H9 (cell line): ENCODE results near the gene YWHAH. TPM values are rescaled to one million over a fixed set of nuclear protein-coding genes. Genes with fewer than 3 reads are reported as not detected.

Source experiments
- DNase-seq: peaks from one replicate; pipeline ENCODE4 v3.0.0-alpha.2; 2017
- H2AFZ ChIP-seq: one replicate; pipeline ENCODE4 v1.6.1; 2013; ENCODE audit warnings: mild to moderate bottlenecking, low read length, control low read depth, moderate library complexity
- H2AK5ac ChIP-seq: 2 replicates; pipeline ENCODE4 v1.6.1; 2013; ENCODE audit warnings: low read length, control low read depth, mixed read lengths; ENCODE audit not compliant: insufficient read length
- H2BK120ac ChIP-seq: one replicate; pipeline ENCODE4 v1.6.1; 2013; ENCODE audit warnings: low read depth, mild to moderate bottlenecking, low read length, control low read depth, inconsistent platforms; ENCODE audit not compliant: poor library complexity, severe bottlenecking
- H2BK12ac ChIP-seq: 2 replicates; pipeline ENCODE4 v1.6.1; 2013; ENCODE audit warnings: low read length, control low read depth, mixed read lengths, low read depth; ENCODE audit not compliant: insufficient read length
- H2BK15ac ChIP-seq: 2 replicates; pipeline ENCODE4 v1.6.1; 2013; ENCODE audit warnings: low read depth, low read length, control low read depth
- H2BK20ac ChIP-seq: one replicate; pipeline ENCODE4 v1.6.1; 2013; ENCODE audit warnings: low read depth, mild to moderate bottlenecking, low read length, control low read depth, inconsistent platforms; ENCODE audit not compliant: poor library complexity, severe bottlenecking
- H2BK5ac ChIP-seq: 2 replicates; pipeline ENCODE4 v1.6.1; 2013; ENCODE audit warnings: low read length, control low read depth, mixed read lengths; ENCODE audit not compliant: insufficient read length
- H3K14ac ChIP-seq: 2 replicates; pipeline ENCODE4 v1.6.1; 2013; ENCODE audit warnings: low read length, control low read depth; ENCODE audit not compliant: insufficient read depth
- H3K18ac ChIP-seq: 2 replicates; pipeline ENCODE4 v1.6.1; 2013; ENCODE audit warnings: low read depth, mild to moderate bottlenecking, mixed read lengths, low read length, control low read depth; ENCODE audit not compliant: insufficient read length
- H3K23ac ChIP-seq: 2 replicates; pipeline ENCODE4 v1.6.1; 2013; ENCODE audit warnings: low read length, control low read depth, mixed read lengths, low read depth; ENCODE audit not compliant: insufficient read length
- H3K23me2 ChIP-seq: 2 replicates; pipeline ENCODE4 v1.6.1; 2013; ENCODE audit warnings: low read depth, mild to moderate bottlenecking, mixed read lengths, low read length, control low read depth; ENCODE audit not compliant: insufficient read length, poor library complexity, severe bottlenecking
- H3K27ac ChIP-seq: 2 replicates; pipeline ENCODE4 v1.5.1; 2013; ENCODE audit warnings: low read length, control low read depth, mixed read lengths, low read depth; ENCODE audit not compliant: insufficient read length
- H3K27me3 ChIP-seq: 2 replicates; pipeline ENCODE4 v1.6.1; 2013; ENCODE audit warnings: low read length, control low read depth, inconsistent platforms; ENCODE audit not compliant: insufficient read depth
- H3K4ac ChIP-seq: 2 replicates; pipeline ENCODE4 v1.6.1; 2013; ENCODE audit warnings: low read depth, mild to moderate bottlenecking, control low read depth, inconsistent platforms, low read length, moderate library complexity
- H3K4me1 ChIP-seq: 2 replicates; pipeline ENCODE4 v1.6.1; 2013; ENCODE audit warnings: low read length, control low read depth, inconsistent platforms; ENCODE audit not compliant: insufficient read depth
- H3K4me2 ChIP-seq: 2 replicates; pipeline ENCODE4 v1.6.1; 2013; ENCODE audit warnings: low read length, control low read depth, mixed read lengths; ENCODE audit not compliant: insufficient read length, insufficient read depth
- H3K56ac ChIP-seq: 2 replicates; pipeline ENCODE4 v1.6.1; 2013; ENCODE audit warnings: low read depth, mild to moderate bottlenecking, mixed read lengths, low read length, control low read depth; ENCODE audit not compliant: insufficient read length
- H3K79me1 ChIP-seq: 2 replicates; pipeline ENCODE4 v1.6.1; 2013; ENCODE audit warnings: low read depth, mild to moderate bottlenecking, moderate library complexity, low read length, control low read depth, inconsistent platforms; ENCODE audit not compliant: insufficient read depth, poor library complexity, severe bottlenecking
- H3K79me2 ChIP-seq: 2 replicates; pipeline ENCODE4 v1.6.1; 2013; ENCODE audit warnings: low read length, control low read depth, inconsistent platforms; ENCODE audit not compliant: insufficient read depth
- H3K9ac ChIP-seq: 2 replicates; pipeline ENCODE4 v1.6.1; 2013; ENCODE audit warnings: low read length, control low read depth, mixed read lengths; ENCODE audit not compliant: insufficient read length; ENCODE audit errors: extremely low read depth
- H3K9me3 ChIP-seq: one replicate; pipeline ENCODE4 v1.6.1; 2013; ENCODE audit warnings: low read depth, low read length, inconsistent platforms; ENCODE audit not compliant: control insufficient read depth
- H3T11ph ChIP-seq: one replicate; pipeline ENCODE4 v1.6.1; 2013; ENCODE audit warnings: mild to moderate bottlenecking, low read length, control low read depth, inconsistent platforms
- H4K20me1 ChIP-seq: one replicate; pipeline ENCODE4 v1.6.1; 2013; ENCODE audit not compliant: control insufficient read depth, insufficient read length, insufficient read depth
- H4K5ac ChIP-seq: 2 replicates; pipeline ENCODE4 v1.6.1; 2013; ENCODE audit warnings: low read depth, mild to moderate bottlenecking, mixed read lengths, low read length, control low read depth; ENCODE audit not compliant: insufficient read length
- H4K8ac ChIP-seq: replicated peaks from 2 replicates; pipeline ENCODE4 v1.6.1; 2013; ENCODE audit warnings: low read length, control low read depth, mixed read lengths, low read depth; ENCODE audit not compliant: insufficient read length
- H4K91ac ChIP-seq: 2 replicates; pipeline ENCODE4 v1.6.1; 2013; ENCODE audit warnings: low read depth, mild to moderate bottlenecking, moderate library complexity, mixed read lengths, low read length, control low read depth; ENCODE audit not compliant: insufficient read length
- H3K27ac Mint-ChIP-seq, 3 experiments: 2 replicates in 2 of 3; 3 replicates in 1 of 3; pipeline ENCODE4 v1.8.0; 2020 to 2021; ENCODE audit warnings: mixed read lengths in 3 of 3, mild to moderate bottlenecking in 1 of 3, moderate library complexity in 1 of 3
- H3K27me3 Mint-ChIP-seq: 2 replicates; pipeline ENCODE4 v1.8.0; 2021; ENCODE audit warnings: low read depth, mild to moderate bottlenecking, moderate library complexity, mixed read lengths
- H3K36me3 Mint-ChIP-seq, 3 experiments: 2 replicates in 2 of 3; 3 replicates in 1 of 3; pipeline ENCODE4 v1.8.0; 2020 to 2021; ENCODE audit warnings: low read depth in 3 of 3, mixed read lengths in 3 of 3; ENCODE audit not compliant: insufficient read depth in 1 of 3
- H3K4me1 Mint-ChIP-seq, 2 experiments: 2 replicates each; pipeline ENCODE4 v1.8.0; 2020; ENCODE audit warnings: mixed read lengths in 2 of 2
- H3K4me3 Mint-ChIP-seq, 2 experiments: 2 replicates in 1 of 2; 3 replicates in 1 of 2; pipeline ENCODE4 v1.8.0; 2020 to 2021; ENCODE audit warnings: mild to moderate bottlenecking in 2 of 2, mixed read lengths in 2 of 2, moderate library complexity in 1 of 2
- H3K9me3 Mint-ChIP-seq, 2 experiments: 2 replicates in 1 of 2; 3 replicates in 1 of 2; pipeline ENCODE4 v1.8.0; 2020; ENCODE audit warnings: mild to moderate bottlenecking in 2 of 2, mixed read lengths in 2 of 2, moderate library complexity in 1 of 2
- CTCF ChIP-seq: fragments of 200-600 bp; sonication (generic); conservative IDR thresholded peaks from 3 replicates; pipeline ENCODE4 v1.8.0; 2021; ENCODE audit warnings: antibody characterized with exemption, mild to moderate bottlenecking
- WGBS: extraction: QIAGEN DNeasy Blood & Tissue Kit; methylation state at CpG from one replicate; pipeline ENCODE4 v1.1.7; 2013; ENCODE audit warnings: missing lambda C conversion rate, low lambda C conversion rate, mixed read lengths; ENCODE audit not compliant: insufficient read length; ENCODE audit errors: extremely low coverage; 5-methylcytosine and 5-hydroxymethylcytosine counted together
- total RNA-seq: library from RNA; stranded (reverse); gene quantifications from 2 replicates; pipeline ENCODE4 v1.2.1, GENCODE V29; 2021

YWHAH gene
- total RNA-seq, 1 experiment from 2014 or later = 250 TPM

- TF ChIP-seq CTCF = no peak
- Histone ChIP-seq H2AK5ac (no peak overlapping the region), H3K23ac (no peak overlapping the region), H2BK15ac (no peak overlapping the region), H2BK12ac (no peak overlapping the region), H3K9ac (no peak overlapping the region), H3K4me1 (no peaks in the 10 kb centered on the region), H3K27me3 (no peaks in the 10 kb centered on the region), H3K27ac (no peak overlapping the region), H2BK120ac (no peak overlapping the region), H3T11ph (no peak overlapping the region), H4K5ac (no peak overlapping the region), H4K91ac (no peak overlapping the region), H3K79me1 (no peaks in the 10 kb centered on the region), H3K23me2 (no peaks in the 10 kb centered on the region), H3K4me2 (no peak overlapping the region), H4K20me1 (no peaks in the 10 kb centered on the region), H2BK5ac (no peak overlapping the region), H3K14ac (no peak overlapping the region), H3K18ac (no peak overlapping the region), H2AFZ (no peak overlapping the region), H2BK20ac (no peak overlapping the region), H4K8ac (no peak overlapping the region), H3K4ac (no peak overlapping the region), H3K56ac (no peak overlapping the region), H3K79me2 (no peaks in the 10 kb centered on the region), H3K9me3 (no peaks in the 10 kb centered on the region)
- H3K27me3 Mint-ChIP-seq = peaks cover 13% of the 10 kb centered on the region
- H3K27ac Mint-ChIP-seq = no peak overlapping the region; a peak in 2 of 7 replicates
- no peak overlapping the region for H3K4me3 Mint-ChIP-seq
- peaks cover 7 to 13% of the 10 kb centered on the region in 2 experiments for H3K4me1 Mint-ChIP-seq
- no CpG with 5 or more reads among the region's 5 CpGs for WGBS
- no peaks in the 10 kb centered on the region; a peak in 1 of 5 replicates for H3K9me3 Mint-ChIP-seq
- H3K36me3 Mint-ChIP-seq = no peaks in the 10 kb centered on the region
- DNase-seq = no peak
Observed at GRCh38 chr22:31932863-31933262, 11.5 kb upstream of the YWHAH start.
